Epithelial cell of esophagus (primary cell): Measurements from ENCODE around the gene PARL.
A peak's percentile ranks its signal among the peaks of the same experiment; 100 is the strongest.

Experiments used
- DNase-seq: peaks from one replicate; pipeline ENCODE4 v3.0.0; 2010; ENCODE audit warnings: low read depth
- H3K4me3 ChIP-seq: 2 replicates; pipeline ENCODE4 v1.5.1; 2011; ENCODE audit warnings: mild to moderate bottlenecking, low read length, control low read depth
- TF ChIP-seq, protein P1 (sequence below): IDR thresholded peaks from 2 replicates; pipeline ENCODE4 v1.5.1; 2011; ENCODE audit warnings: low read depth, mild to moderate bottlenecking, low read length, control low read depth, inconsistent platforms; ENCODE audit not compliant: insufficient read depth; ENCODE audit errors: missing control alignments

PARL gene

DNA sequence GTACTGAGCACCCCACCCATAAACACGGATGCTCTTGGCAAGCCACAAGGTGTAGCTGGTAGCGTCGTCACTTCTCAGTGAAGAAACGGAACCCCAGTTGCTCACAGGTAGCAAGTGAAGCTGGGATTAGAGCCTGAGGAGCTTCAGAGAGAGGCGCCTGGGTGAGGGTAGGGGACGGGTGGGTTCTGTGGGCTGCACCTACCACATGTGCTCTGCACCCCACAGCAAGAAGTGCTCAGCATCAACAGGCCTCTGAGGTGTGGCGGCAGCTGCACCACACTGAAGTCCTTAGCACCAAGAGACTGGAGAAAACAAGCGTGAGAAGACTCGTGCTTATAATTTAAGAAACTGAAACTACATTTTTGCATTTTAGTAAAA lies 69.1 kb downstream of the PARL start:
- no peak overlapping the region for H3K4me3 ChIP-seq
- TF ChIP-seq, protein P1, sequence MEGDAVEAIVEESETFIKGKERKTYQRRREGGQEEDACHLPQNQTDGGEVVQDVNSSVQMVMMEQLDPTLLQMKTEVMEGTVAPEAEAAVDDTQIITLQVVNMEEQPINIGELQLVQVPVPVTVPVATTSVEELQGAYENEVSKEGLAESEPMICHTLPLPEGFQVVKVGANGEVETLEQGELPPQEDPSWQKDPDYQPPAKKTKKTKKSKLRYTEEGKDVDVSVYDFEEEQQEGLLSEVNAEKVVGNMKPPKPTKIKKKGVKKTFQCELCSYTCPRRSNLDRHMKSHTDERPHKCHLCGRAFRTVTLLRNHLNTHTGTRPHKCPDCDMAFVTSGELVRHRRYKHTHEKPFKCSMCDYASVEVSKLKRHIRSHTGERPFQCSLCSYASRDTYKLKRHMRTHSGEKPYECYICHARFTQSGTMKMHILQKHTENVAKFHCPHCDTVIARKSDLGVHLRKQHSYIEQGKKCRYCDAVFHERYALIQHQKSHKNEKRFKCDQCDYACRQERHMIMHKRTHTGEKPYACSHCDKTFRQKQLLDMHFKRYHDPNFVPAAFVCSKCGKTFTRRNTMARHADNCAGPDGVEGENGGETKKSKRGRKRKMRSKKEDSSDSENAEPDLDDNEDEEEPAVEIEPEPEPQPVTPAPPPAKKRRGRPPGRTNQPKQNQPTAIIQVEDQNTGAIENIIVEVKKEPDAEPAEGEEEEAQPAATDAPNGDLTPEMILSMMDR: no peak
- DNase-seq: no peak

DNA sequence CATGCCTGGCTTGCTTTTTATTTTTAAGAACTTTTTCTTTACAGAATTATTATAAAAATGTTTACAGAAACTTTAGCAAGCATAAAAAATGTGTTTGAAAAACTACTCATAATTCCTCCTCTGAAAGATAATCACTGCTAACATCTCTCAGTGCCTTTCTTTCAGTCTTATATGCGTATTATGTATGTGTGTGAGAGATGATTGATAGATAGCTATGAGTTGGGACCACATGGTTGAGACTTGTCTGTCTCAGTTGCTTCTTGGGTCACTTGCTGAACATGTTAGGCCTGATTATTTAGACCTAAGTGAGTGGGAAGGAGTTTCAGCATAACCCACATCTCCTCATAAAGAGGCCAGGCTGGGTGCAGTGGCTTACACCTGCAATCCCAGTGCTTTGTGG lies 70.4 kb downstream of the PARL start:
- DNase-seq: no peak
- no peak overlapping the region for H3K4me3 ChIP-seq
- TF ChIP-seq, protein P1: no peak

DNA sequence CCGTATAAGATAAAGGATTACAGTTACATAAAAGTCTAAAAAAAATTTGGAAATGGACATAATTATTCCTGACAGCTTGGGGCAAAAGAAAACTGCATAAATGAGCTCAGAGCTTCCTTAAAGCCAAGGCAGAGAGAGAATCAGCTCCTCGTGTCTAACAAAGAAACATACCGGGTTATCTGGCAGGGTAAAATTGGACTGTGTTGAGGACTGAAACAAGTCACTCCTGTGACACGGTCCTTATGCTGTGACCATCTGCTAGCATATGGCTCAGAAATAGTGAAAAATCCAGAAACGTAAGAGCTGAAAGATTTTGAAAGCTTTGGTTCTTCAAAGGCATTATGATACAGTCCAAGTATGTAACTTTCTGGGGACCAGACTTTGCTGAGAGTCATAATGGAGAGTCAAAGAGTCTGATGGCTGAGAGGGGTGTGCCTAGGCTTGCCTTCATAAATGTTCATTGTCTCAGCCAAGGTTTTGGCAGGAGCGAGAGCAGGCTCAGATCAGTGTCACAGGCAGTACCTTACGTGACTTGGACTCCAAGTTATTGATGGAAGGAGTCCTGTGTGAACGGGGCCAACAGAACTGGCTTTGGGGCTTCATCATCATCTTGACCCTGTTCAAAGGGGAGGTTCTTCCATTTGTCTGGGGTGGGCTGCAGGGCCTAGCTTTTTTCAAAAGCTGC lies 71.8 kb downstream of the PARL start:
- TF ChIP-seq, protein P1: no peak
- no peak overlapping the region for H3K4me3 ChIP-seq
- no peak for DNase-seq

DNA sequence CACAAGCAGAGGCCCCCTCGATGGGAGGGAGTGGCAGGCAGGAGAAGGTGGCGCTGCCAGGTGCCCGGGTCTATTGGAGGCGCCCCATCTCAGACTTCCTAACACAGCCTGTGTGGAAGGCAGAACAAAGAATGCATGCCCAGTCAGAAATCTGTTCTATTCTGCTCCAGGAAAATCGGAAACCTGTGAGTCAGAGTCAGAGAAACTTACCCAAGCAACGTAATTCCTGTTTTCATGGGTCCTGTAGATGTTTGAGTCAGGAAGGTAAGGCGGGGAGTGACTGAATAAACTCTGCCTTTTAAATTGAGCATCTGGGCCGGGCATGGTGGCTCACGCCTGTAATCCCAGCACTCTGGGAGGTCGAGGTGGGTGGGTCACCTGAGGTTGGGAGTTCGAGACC lies 73.0 kb downstream of the PARL start:
- DNase-seq: peak; percentile 84
- H3K4me3 ChIP-seq: no peak overlapping the region
- TF ChIP-seq, protein P1: no peak

DNA sequence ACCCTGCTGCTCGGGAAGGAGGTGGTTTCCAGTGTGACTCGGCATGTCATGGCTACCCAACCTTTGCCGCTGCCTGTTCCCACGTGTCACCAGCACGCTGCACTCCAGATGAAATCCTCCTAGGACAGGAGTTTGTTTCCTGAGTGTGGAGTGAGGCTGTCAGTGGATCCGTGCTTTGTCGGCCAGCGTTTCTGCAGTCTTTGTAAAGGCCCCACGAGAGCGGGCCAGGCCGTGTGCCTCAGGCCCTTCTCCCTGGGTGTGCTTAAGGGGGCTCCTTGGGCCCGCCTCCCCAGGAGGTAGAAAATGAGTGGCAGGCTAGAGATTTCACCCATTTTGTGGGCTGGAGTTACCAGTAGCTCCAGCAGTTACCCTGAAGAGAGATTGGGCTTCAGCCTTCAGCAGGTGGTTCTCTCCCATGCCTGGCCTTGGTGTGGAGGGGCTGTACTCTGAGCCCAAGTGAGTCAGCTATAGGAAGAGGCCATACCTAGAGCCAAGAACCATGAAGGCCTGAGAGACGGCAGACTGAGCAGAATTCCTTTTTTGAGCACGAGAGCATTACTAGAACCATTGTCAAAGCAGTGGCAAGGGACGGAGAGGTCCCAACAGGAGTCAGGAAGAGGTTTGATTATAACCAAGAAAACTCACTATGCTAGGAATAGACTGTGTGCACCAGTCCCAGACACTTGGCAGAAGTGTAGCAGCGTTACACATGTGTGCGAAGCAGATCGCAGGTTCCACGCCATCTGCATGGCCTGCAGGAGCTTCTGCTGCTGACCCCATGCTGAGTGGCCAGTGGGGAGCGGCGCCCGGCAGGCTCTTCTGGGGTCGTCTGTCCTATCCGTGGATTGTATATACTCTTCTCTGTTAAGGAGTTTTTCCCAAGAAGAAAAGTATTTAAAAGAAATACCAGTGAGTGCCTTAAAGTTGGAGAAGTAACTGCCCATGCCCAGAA lies 73.8 kb downstream of the PARL start:
- no peak overlapping the region for H3K4me3 ChIP-seq
- TF ChIP-seq, protein P1: no peak
- no peak for DNase-seq

DNA sequence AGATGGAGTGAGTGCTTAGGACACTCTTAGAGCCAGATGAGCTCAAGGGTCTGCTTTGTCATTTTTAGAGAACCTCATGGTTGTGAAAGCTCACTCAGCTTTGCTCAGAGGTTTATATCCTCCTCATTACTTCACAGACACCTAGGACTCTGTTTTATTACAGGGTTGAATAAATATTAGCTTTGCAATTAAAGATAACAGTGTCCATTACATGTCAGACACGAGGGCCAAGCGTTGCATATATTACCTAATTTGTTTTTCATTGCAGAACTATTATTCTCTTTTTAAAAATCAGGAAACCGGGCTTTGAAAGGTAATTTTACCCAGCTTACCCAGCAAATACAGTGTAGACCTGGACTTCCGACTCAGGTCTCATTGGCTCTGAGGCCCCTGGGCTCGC lies 75.4 kb downstream of the PARL start:
- no peak for DNase-seq
- TF ChIP-seq, protein P1: no peak
- no peak overlapping the region for H3K4me3 ChIP-seq
